ENCODE measurements around the gene TBC1D22A.

TBC1D22A gene

GRCh38 chr22:46958658-46959057, 196.2 kb downstream of the TBC1D22A start:
- TF ChIP-seq ARNTL (CRISPR knock-in tag; IDR thresholded peaks at IDR 0.05; ENCODE audit: borderline replicate concordance, low read depth) = no peak
- TF ChIP-seq GLIS3 (CRISPR knock-in tag; IDR thresholded peaks at IDR 0.05) = no peak
- TF ChIP-seq CREB5 (CRISPR knock-in tag; IDR thresholded peaks at IDR 0.05; ENCODE audit: low read depth) = no peak
- TF ChIP-seq BACH2 (CRISPR knock-in tag; IDR thresholded peaks at IDR 0.05; ENCODE audit: borderline replicate concordance) = no peak
- no peak for TF ChIP-seq CSDC2 (CRISPR knock-in tag; IDR thresholded peaks at IDR 0.05)
- TF ChIP-seq ISL1 (CRISPR knock-in tag; IDR thresholded peaks at IDR 0.05) = no peak
- no peak for TF ChIP-seq PATZ1 (CRISPR knock-in tag; IDR thresholded peaks at IDR 0.05; ENCODE audit: borderline replicate concordance)
- TF ChIP-seq TOX (CRISPR knock-in tag; IDR thresholded peaks at IDR 0.05; ENCODE audit: borderline replicate concordance) = no peak
- no peak for TF ChIP-seq PPARA (CRISPR knock-in tag; IDR thresholded peaks at IDR 0.05; ENCODE audit: borderline replicate concordance)
- TF ChIP-seq TSHZ2 (CRISPR knock-in tag; IDR thresholded peaks at IDR 0.05) = no peak
- no peak for TF ChIP-seq ESRRG (CRISPR knock-in tag; IDR thresholded peaks at IDR 0.05)
- no peak for TF ChIP-seq ZFP3 (CRISPR knock-in tag; IDR thresholded peaks at IDR 0.05)
- TF ChIP-seq CSRNP3 (CRISPR knock-in tag; IDR thresholded peaks at IDR 0.05) = no peak
- TF ChIP-seq ZC3H10 (CRISPR knock-in tag; IDR thresholded peaks at IDR 0.05) = no peak
- TF ChIP-seq ZFP30 (CRISPR knock-in tag; IDR thresholded peaks at IDR 0.05) = no peak
- TF ChIP-seq SNAI2 (CRISPR knock-in tag; IDR thresholded peaks at IDR 0.05) = no peak
- no peak for TF ChIP-seq TCF4 (CRISPR knock-in tag; IDR thresholded peaks at IDR 0.05; ENCODE audit: borderline replicate concordance)
- no peak for TF ChIP-seq ZNF8 (CRISPR knock-in tag; IDR thresholded peaks at IDR 0.05)
- no peak for TF ChIP-seq ZNF70 (CRISPR knock-in tag; IDR thresholded peaks at IDR 0.05)
- no peak for TF ChIP-seq ZNF565 (CRISPR knock-in tag; conservative IDR thresholded peaks at IDR 0.05; ENCODE audit: low read depth)
- no peak for ATAC-seq

- no peak for ATAC-seq
Measured at GRCh38 chr22:46959369-46959768, 196.9 kb downstream of the TBC1D22A start.

GRCh38 chr22:46961591-46962295, 199.3 kb downstream of the TBC1D22A start:
- ATAC-seq = no peak
- TF ChIP-seq RARB (CRISPR knock-in tag; IDR thresholded peaks at IDR 0.05) (no peak), CSRNP3 (CRISPR knock-in tag; IDR thresholded peaks at IDR 0.05) (no peak), CREB5 (CRISPR knock-in tag; IDR thresholded peaks at IDR 0.05; ENCODE audit: low read depth) (no peak), OSR1 (CRISPR knock-in tag; IDR thresholded peaks at IDR 0.05) (no peak), ZNF70 (CRISPR knock-in tag; IDR thresholded peaks at IDR 0.05) (no peak), POU6F1 (CRISPR knock-in tag; IDR thresholded peaks at IDR 0.05; ENCODE audit: borderline replicate concordance, low read depth) (no peak), ISL1 (CRISPR knock-in tag; IDR thresholded peaks at IDR 0.05) (no peak), ZC3H10 (CRISPR knock-in tag; IDR thresholded peaks at IDR 0.05) (no peak), PPARA (CRISPR knock-in tag; IDR thresholded peaks at IDR 0.05; ENCODE audit: borderline replicate concordance) (no peak), ARNTL (CRISPR knock-in tag; IDR thresholded peaks at IDR 0.05; ENCODE audit: borderline replicate concordance, low read depth) (no peak), ZFP3 (CRISPR knock-in tag; IDR thresholded peaks at IDR 0.05) (no peak), TCF4 (CRISPR knock-in tag; IDR thresholded peaks at IDR 0.05; ENCODE audit: borderline replicate concordance) (no peak)

More at GRCh38 chr22:46959369-46959768, 196.9 kb downstream of the TBC1D22A start:
- no peak for TF ChIP-seq OSR1 (CRISPR knock-in tag; IDR thresholded peaks at IDR 0.05)
- no peak for TF ChIP-seq ESRRG (CRISPR knock-in tag; IDR thresholded peaks at IDR 0.05)
- TF ChIP-seq SNAI2 (CRISPR knock-in tag; IDR thresholded peaks at IDR 0.05) = no peak
